SU-DHL-6 (cell line): Measurements from ENCODE around the gene KIFC3.

ENCODE experiments used
- CTCF ChIP-seq: fragments of 200-600 bp; sonication (generic); IDR thresholded peaks from one replicate; pipeline ENCODE4 v1.5.1; 2017; ENCODE audit warnings: antibody characterized with exemption, mild to moderate bottlenecking, low read length, moderate library complexity; ENCODE audit not compliant: insufficient read depth, poor library complexity, severe bottlenecking
- EZH2phosphoT487 ChIP-seq: fragments of 200-600 bp; sonication (generic), shearing (Covaris generic); conservative IDR thresholded peaks from 2 replicates; pipeline ENCODE4 v1.6.1; 2018; ENCODE audit warnings: mild to moderate bottlenecking, antibody characterized with exemption, low read length, moderate library complexity, mixed read lengths

GRCh38 chr16:57762365-57763040, 39.8 kb downstream of the KIFC3 start:
- no peak for TF ChIP-seq CTCF
- TF ChIP-seq EZH2phosphoT487: no peak
